ENCODE results near the gene RABGGTA. TPM values are rescaled to one million over a fixed set of nuclear protein-coding genes. Genes with fewer than 3 reads are reported as not detected.

RABGGTA gene
- total RNA-seq, 3 donors from 2014 or later = 24.8 to 41.6 (median 34.4) TPM

- H3K4me3 ChIP-seq = no peak overlapping the region
- no peaks in the 10 kb centered on the region for H3K36me3 ChIP-seq
- TF ChIP-seq POLR2A (IDR thresholded peaks at IDR 0.05) = no peak
- no peak for TF ChIP-seq POLR2AphosphoS5 (IDR thresholded peaks at IDR 0.05)
- TF ChIP-seq CTCF (IDR thresholded peaks at IDR 0.05) = no peak
- H3K27me3 ChIP-seq = no peaks in the 10 kb centered on the region
- H3K4me1 ChIP-seq = peaks cover 4 to 34% of the 10 kb centered on the region in 2 donors
- DNase-seq (ENCODE audit: low spot score in 2 of 2) = no peak
- H3K9me3 ChIP-seq = no peaks in the 10 kb centered on the region
- intact Hi-C loops (cut with DNase I; ENCODE audit: low total_unique reads) = no loop called here
- H3K27ac ChIP-seq = no peak overlapping the region
These were observed 35.4 kb downstream of the RABGGTA start for GRCh38 chr14:24235804-24236688.

- DNase-seq (ENCODE audit: low spot score in 2 of 2) = no peak
- Histone ChIP-seq H3K27me3 (no peaks in the 10 kb centered on the region), H3K36me3 (no peaks in the 10 kb centered on the region), H3K9me3 (no peaks in the 10 kb centered on the region), H3K4me1 (peaks cover 5 to 27% of the 10 kb centered on the region in 2 donors), H3K4me3 (no peak overlapping the region), H3K27ac (no peak overlapping the region)
- TF ChIP-seq POLR2AphosphoS5 (IDR thresholded peaks at IDR 0.05) (no peak), CTCF (IDR thresholded peaks at IDR 0.05) (no peak), POLR2A (IDR thresholded peaks at IDR 0.05) (no peak)
- intact Hi-C loops (cut with DNase I; ENCODE audit: low total_unique reads) = no loop called here
These were observed 37.0 kb downstream of the RABGGTA start for GRCh38 chr14:24234095-24235005.

GRCh38 chr14:24233538-24233866, 37.9 kb downstream of the RABGGTA start:
- Histone ChIP-seq H3K27ac (peak overlapping the region; percentile 90 to 92), H3K36me3 (no peaks in the 10 kb centered on the region), H3K9me3 (no peaks in the 10 kb centered on the region), H3K4me3 (peak overlapping the region; percentile 80 to 95 (median 90)), H3K27me3 (no peaks in the 10 kb centered on the region), H3K4me1 (peaks cover 5 to 27% of the 10 kb centered on the region in 2 donors)
- no peak for DNase-seq (ENCODE audit: low spot score in 2 of 2)
- intact Hi-C loops (cut with DNase I; ENCODE audit: low total_unique reads) = no loop called here
- TF ChIP-seq CTCF (IDR thresholded peaks at IDR 0.05) = no peak
- TF ChIP-seq POLR2AphosphoS5 (IDR thresholded peaks at IDR 0.05) = no peak
- no peak for TF ChIP-seq POLR2A (IDR thresholded peaks at IDR 0.05)

- peak within 1 kb of the TSS; percentile 90 to 92 for H3K27ac ChIP-seq
- no peaks in the 10 kb centered on the region for H3K9me3 ChIP-seq
- TF ChIP-seq CTCF (IDR thresholded peaks at IDR 0.05) (no peak), POLR2AphosphoS5 (IDR thresholded peaks at IDR 0.05) (peak in 2 of 3 donors; percentile 73 to 76)
- peak within 1 kb of the TSS; percentile 80 to 95 (median 90) for H3K4me3 ChIP-seq
- intact Hi-C loops (cut with DNase I; ENCODE audit: low total_unique reads) = no loop called here
- no peaks in the 10 kb centered on the region for H3K27me3 ChIP-seq
- peaks cover 5 to 27% of the 10 kb centered on the region in 2 donors for H3K4me1 ChIP-seq
- no peaks in the 10 kb centered on the region for H3K36me3 ChIP-seq
- DNase-seq (ENCODE audit: low spot score in 2 of 2) = no peak
These were observed 38.5 kb downstream of the RABGGTA start, which contains the start of gene GMPR2 for GRCh38 chr14:24232645-24233537. Gene GMPR2 (plus strand): TSS chr14:24232929. CDS start chr14:24233254, 325 bp downstream.

All from breast epithelium (tissue), 4 donors.